Kidney (tissue), 14 donors: ENCODE results near the gene ACAD8. TPM values are rescaled to one million over a fixed set of nuclear protein-coding genes. Genes with fewer than 3 reads are reported as not detected.

Experiments
- DNase-seq, 5 donors: peaks; one replicate each; pipeline ENCODE4 v3.0.0-alpha.2; 2013 to 2020
- FAIRE-seq: peaks from 2 replicates; lab custom pipeline; 2012; peaks lifted over from hg19 to GRCh38; lab: Jason Lieb, UNC
- H3K27ac ChIP-seq, 2 donors: one replicate each; pipeline ENCODE4 v1.7.0; 2013; ENCODE audit warnings: low read depth in 2 of 2, low read length in 2 of 2, inconsistent platforms in 1 of 2
- H3K27me3 ChIP-seq: one replicate; pipeline ENCODE4 v1.7.1; 2013; ENCODE audit warnings: low read length, inconsistent platforms; ENCODE audit not compliant: control insufficient read depth, insufficient read depth
- H3K36me3 ChIP-seq, 3 donors: one replicate each; pipeline versions ENCODE4 v1.7.0 to v1.7.1; 2013; ENCODE audit warnings: low read length in 3 of 3, control low read depth in 1 of 3, inconsistent platforms in 1 of 3; ENCODE audit not compliant: insufficient read depth in 3 of 3, control insufficient read depth in 2 of 3
- H3K4me1 ChIP-seq, 3 donors: one replicate each; pipeline versions ENCODE4 v1.7.0 to v1.7.1; 2013; ENCODE audit warnings: low read length in 3 of 3, inconsistent platforms in 1 of 3, low read depth in 1 of 3; ENCODE audit not compliant: control insufficient read depth in 2 of 3, insufficient read depth in 2 of 3
- H3K4me3 ChIP-seq, 3 donors: one replicate each; pipeline versions ENCODE4 v1.7.0 to v1.8.1; 2013; ENCODE audit warnings: low read length in 3 of 3, control low read depth in 1 of 3, inconsistent platforms in 1 of 3
- H3K9ac ChIP-seq, 3 donors: one replicate each; pipeline versions ENCODE4 v1.7.0 to v1.7.1; 2013; ENCODE audit warnings: low read length in 3 of 3, control low read depth in 1 of 3, inconsistent platforms in 1 of 3
- H3K9me3 ChIP-seq, 3 donors: one replicate each; pipeline versions ENCODE4 v1.7.0 to v1.7.1; 2013; ENCODE audit warnings: low read length in 3 of 3, control low read depth in 1 of 3, inconsistent platforms in 1 of 3; ENCODE audit not compliant: control insufficient read depth in 2 of 3, insufficient read depth in 1 of 3
- intact Hi-C: fragments of 100-400 bp; cut with DNase I; formaldehyde crosslinking; loops from one replicate; pipeline ENCODE4 v1.11.1; 2022
- polyA plus RNA-seq: library from polyadenylated mRNA; stranded (reverse); fragments of 350-450 nt; fragmentation: Illumina TruSeq; extraction: RNeasy Lipid Tissue Mini Kit (QIAGEN cat#74804); gene quantifications from one replicate; pipeline ENCODE4 v1.2.3, GENCODE V29; 2014; ENCODE audit warnings: low read depth, low replicate concordance; ENCODE audit not compliant: insufficient read depth
- total RNA-seq: library from RNA; stranded (reverse); fragmentation: NEBNext Ultra II Directional; extraction: Animal tissue kit (Norgen Biotek cat#: 25700); gene quantifications from one replicate; pipeline ENCODE4 v1.2.1, GENCODE V29; 2021
- TF ChIP-seq, protein P1 (sequence below): IDR thresholded peaks from 3 replicates; pipeline ENCODE4 v1.5.1; 2012; ENCODE audit warnings: mild to moderate bottlenecking, moderate library complexity, borderline replicate concordance; ENCODE audit not compliant: insufficient read depth; ENCODE audit errors: extremely low read depth
- donor health status: control.
- donor health status: control.
- donor health status: control.
- donor health status: control.
- donor health status: control.
- donor health status: DM: yes; HTN: yes; CAD: no.
- donor health status: Normal renal cell carcinoma (clear cell type).

The ACAD8 gene
- total and polyA plus RNA-seq, 2 donors from 2014 or later = 28.1 to 42.1 TPM

DNA sequence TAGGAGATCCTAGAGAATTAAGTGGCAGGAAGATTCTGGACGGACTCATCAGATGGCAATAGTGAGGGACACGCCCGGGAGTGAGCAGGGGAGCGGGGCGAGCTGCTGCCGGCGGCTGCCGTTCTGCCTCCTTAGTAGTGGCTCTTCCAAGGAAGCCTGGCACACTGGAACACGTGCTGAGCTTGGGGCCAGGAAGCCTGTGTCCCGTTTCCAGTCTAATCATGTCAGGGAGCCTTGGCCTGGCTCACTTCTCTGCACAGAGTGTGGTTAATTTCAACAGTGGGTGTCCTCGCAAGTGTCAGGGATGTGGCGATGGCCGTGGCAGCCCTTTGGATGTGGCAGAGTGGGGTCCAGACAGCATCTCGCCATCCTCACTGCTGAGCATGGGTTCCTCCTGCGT is 39.3 kb downstream of the ACAD8 start:
- H3K9me3 ChIP-seq = no peaks in the 10 kb centered on the region
- no peaks in the 10 kb centered on the region for H3K36me3 ChIP-seq
- no peak overlapping the region for H3K27ac ChIP-seq
- DNase-seq (no peak), FAIRE-seq (no peak)
- intact Hi-C loops = no loop called here
- no peaks in the 10 kb centered on the region for H3K27me3 ChIP-seq
- no peak overlapping the region for H3K4me3 ChIP-seq
- H3K9ac ChIP-seq = no peak overlapping the region
- no peaks in the 10 kb centered on the region for H3K4me1 ChIP-seq
- TF ChIP-seq, protein P1, sequence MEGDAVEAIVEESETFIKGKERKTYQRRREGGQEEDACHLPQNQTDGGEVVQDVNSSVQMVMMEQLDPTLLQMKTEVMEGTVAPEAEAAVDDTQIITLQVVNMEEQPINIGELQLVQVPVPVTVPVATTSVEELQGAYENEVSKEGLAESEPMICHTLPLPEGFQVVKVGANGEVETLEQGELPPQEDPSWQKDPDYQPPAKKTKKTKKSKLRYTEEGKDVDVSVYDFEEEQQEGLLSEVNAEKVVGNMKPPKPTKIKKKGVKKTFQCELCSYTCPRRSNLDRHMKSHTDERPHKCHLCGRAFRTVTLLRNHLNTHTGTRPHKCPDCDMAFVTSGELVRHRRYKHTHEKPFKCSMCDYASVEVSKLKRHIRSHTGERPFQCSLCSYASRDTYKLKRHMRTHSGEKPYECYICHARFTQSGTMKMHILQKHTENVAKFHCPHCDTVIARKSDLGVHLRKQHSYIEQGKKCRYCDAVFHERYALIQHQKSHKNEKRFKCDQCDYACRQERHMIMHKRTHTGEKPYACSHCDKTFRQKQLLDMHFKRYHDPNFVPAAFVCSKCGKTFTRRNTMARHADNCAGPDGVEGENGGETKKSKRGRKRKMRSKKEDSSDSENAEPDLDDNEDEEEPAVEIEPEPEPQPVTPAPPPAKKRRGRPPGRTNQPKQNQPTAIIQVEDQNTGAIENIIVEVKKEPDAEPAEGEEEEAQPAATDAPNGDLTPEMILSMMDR = no peak

DNA sequence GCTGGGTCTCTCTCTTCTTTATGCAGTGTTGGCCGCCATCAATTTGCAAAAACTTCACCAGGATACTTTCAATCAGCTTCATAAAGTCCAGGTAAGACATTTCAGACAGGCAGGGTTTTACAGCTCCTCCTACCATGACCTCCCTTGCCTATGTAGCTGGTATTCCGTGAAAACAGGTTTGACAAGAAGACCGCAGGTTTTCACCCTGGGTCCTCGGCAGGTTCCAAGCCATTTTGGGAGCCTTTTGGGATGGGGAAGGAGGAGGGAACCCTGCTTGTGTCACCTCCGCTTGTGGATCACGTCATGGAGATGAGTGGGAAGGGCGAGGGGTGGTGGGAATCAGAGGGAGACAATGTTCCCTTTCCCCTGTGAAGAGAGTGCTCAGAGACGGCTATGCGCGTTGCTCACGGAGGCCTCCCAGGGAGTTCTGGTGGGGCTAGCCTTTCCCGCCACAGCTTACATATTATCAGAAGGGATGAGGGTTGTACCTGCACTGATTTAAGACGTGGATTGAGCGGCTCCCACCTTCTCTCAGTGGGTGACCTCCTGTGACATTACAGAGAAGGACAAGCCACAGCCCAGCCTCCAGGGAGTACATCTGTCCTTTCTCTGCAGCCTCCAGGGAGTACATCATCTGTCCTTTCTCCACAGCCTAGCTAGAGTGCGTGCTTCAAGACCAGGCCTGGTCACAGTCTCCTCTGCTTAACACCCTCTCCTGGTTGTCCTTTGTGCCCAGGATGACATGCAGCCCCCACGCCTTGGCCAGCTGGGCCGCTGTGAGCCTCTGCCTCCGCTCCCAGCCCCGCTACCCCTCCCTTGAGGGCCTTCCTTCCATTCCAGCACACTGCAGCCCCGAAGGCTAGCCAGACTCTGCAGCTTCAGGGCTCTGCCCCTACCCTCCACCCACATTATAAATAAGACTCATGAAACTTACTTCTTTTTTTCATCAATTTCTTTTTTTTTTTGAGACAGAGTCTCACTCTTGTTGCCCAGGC is 40.0 kb downstream of the ACAD8 start:
- Histone ChIP-seq H3K4me1 (no peaks in the 10 kb centered on the region), H3K36me3 (no peaks in the 10 kb centered on the region), H3K27ac (no peak overlapping the region), H3K9me3 (no peaks in the 10 kb centered on the region), H3K4me3 (no peak overlapping the region), H3K9ac (no peak overlapping the region), H3K27me3 (no peaks in the 10 kb centered on the region)
- DNase-seq = peak in 1 of 5 donors; percentile 16
- TF ChIP-seq, protein P1 = no peak
- no peak for FAIRE-seq
- intact Hi-C loops = no loop called here

GRCh38 chr11:134294664-134295063 is 41.3 kb downstream of the ACAD8 start:
- no peak overlapping the region for H3K9ac ChIP-seq
- H3K9me3 ChIP-seq = no peaks in the 10 kb centered on the region
- H3K27ac ChIP-seq = no peak overlapping the region
- TF ChIP-seq, protein P1 = no peak
- no peak for FAIRE-seq
- H3K4me3 ChIP-seq = no peak overlapping the region
- H3K27me3 ChIP-seq = no peaks in the 10 kb centered on the region
- no peak for DNase-seq
- no peaks in the 10 kb centered on the region for H3K4me1 ChIP-seq
- intact Hi-C loops = no loop called here
- no peaks in the 10 kb centered on the region for H3K36me3 ChIP-seq
